ENCODE measurements around the gene LRRIQ1. TPM values are rescaled to one million over a fixed set of nuclear protein-coding genes. Genes with fewer than 3 reads are reported as not detected.

LRRIQ1 gene
- total and polyA plus RNA-seq, 2 experiments from 2014 or later = 2.0 to 6.9 TPM

DNA sequence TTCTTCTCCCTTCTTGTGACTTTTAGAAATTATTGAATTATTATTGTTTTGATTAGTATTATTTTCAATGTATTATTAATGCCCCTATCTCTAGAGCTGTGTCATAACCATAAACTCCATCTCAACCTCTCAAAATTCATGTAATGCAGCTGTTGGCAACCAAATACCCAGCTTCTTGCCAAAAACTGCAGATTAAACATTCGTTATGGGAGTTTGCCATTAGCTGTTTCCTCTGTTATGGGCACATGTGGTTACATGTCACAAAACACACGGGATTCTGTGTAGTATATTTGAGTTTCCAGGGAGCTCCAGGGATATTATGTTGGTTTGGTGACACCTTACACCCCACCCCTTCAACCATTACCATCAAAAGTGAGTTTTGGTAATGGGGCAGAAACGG is 241.0 kb downstream of the LRRIQ1 start:
- Histone ChIP-seq H3K9me3 (ENCODE audit: low read depth) (no peaks in the 10 kb centered on the region), H3K4me1 (ENCODE audit: low read depth) (no peaks in the 10 kb centered on the region), H3K4me3 (no peak overlapping the region), H3K36me3 (no peaks in the 10 kb centered on the region), H3K27ac (no peak overlapping the region), H3K27me3 (peaks cover 80% of the 10 kb centered on the region)
- TF ChIP-seq, protein P1, sequence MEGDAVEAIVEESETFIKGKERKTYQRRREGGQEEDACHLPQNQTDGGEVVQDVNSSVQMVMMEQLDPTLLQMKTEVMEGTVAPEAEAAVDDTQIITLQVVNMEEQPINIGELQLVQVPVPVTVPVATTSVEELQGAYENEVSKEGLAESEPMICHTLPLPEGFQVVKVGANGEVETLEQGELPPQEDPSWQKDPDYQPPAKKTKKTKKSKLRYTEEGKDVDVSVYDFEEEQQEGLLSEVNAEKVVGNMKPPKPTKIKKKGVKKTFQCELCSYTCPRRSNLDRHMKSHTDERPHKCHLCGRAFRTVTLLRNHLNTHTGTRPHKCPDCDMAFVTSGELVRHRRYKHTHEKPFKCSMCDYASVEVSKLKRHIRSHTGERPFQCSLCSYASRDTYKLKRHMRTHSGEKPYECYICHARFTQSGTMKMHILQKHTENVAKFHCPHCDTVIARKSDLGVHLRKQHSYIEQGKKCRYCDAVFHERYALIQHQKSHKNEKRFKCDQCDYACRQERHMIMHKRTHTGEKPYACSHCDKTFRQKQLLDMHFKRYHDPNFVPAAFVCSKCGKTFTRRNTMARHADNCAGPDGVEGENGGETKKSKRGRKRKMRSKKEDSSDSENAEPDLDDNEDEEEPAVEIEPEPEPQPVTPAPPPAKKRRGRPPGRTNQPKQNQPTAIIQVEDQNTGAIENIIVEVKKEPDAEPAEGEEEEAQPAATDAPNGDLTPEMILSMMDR (IDR thresholded peaks at IDR 0.05; ENCODE audit: low read depth, low read length) = no peak
- DNase-seq (ENCODE audit: low read depth in 1 of 2, low spot score in 1 of 2) = no peak

DNA sequence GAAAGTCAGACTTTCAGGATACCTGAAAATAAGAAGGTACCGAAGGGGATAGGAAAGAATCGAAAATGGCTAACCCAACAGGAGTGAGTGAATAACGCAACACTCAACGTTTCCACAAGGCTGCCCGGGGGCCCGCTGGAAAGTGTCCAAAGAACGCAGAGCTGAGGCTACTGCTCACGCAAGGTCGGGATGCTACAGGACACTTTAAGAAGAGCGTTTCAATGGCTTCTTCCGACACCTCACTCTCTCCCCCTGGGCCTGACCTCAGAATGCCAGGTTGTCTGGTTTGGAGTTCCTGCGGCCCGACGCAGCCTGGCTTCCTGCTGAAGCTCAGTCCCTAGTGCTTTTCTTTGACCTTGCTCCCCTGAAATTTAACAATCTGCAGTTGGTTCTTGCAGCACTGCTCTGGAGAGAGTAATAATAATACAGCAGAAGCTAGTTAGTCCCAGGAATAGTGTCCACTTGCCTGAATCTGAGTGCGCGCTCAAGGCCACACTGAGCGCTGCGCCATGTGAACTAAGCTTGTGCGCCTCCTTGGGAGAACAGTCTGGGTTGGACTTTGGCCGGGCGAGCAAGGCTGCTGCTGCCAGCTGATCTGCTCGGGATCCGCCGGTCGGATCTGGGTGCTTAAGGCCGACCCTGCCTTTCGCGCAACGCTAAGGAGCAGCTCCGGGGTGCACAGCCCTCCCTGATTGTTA is 241.9 kb downstream of the LRRIQ1 start:
- Histone ChIP-seq H3K27ac (no peak overlapping the region), H3K9me3 (ENCODE audit: low read depth) (no peaks in the 10 kb centered on the region), H3K4me3 (no peak overlapping the region), H3K36me3 (no peaks in the 10 kb centered on the region), H3K27me3 (peaks cover 71% of the 10 kb centered on the region), H3K4me1 (ENCODE audit: low read depth) (no peaks in the 10 kb centered on the region)
- TF ChIP-seq, protein P1 (IDR thresholded peaks at IDR 0.05; ENCODE audit: low read depth, low read length) = no peak
- no peak for DNase-seq (ENCODE audit: low read depth in 1 of 2, low spot score in 1 of 2)

DNA sequence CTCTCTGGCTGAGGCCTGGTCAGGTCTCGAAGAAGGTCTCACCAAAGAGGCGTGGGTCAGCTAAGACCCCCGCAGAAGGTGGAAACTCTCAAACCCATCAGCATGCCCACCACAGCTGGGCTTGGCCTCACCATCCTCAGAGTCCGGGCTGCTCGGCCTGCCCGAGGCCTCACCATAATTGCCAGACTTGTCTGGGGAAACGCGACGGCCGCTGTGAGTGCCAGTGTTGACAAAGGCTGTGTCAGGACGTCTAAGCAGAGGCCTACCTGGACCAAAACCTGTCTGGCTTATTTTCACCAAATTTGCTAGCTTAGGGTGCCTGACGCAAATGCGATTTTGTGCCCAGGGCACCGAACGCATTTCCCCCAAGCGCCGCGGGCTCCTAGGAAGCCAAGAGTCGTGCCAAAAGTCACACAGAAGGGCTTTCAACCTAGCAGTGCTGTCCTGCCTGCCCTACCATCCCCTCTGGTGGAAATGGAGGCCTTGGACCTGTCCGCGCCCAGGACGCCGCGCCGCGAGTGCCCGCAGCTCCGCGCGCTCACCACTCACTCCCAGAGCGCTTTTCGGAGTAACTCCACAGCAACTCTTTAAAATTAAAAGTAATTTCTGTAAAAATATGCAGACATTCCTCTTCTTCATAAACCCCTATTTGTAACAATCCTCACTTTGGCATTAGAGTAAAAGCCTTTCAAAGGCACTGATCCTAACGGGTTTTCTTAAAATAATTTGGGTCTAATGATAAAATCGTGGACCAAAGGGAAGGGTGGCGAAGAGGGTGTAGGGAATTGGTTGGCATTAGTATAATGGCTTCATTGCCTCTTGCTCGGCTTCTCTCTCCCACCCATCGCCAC is 242.7 kb downstream of the LRRIQ1 start:
- no peaks in the 10 kb centered on the region for H3K4me1 ChIP-seq (ENCODE audit: low read depth)
- H3K4me3 ChIP-seq = peak overlapping the region; percentile 73
- peaks cover 63% of the 10 kb centered on the region for H3K27me3 ChIP-seq
- no peak overlapping the region for H3K27ac ChIP-seq
- H3K9me3 ChIP-seq (ENCODE audit: low read depth) = no peaks in the 10 kb centered on the region
- DNase-seq (ENCODE audit: low read depth in 1 of 2, low spot score in 1 of 2) = no peak
- no peaks in the 10 kb centered on the region for H3K36me3 ChIP-seq
- TF ChIP-seq, protein P1 (IDR thresholded peaks at IDR 0.05; ENCODE audit: low read depth, low read length) = no peak

DNA sequence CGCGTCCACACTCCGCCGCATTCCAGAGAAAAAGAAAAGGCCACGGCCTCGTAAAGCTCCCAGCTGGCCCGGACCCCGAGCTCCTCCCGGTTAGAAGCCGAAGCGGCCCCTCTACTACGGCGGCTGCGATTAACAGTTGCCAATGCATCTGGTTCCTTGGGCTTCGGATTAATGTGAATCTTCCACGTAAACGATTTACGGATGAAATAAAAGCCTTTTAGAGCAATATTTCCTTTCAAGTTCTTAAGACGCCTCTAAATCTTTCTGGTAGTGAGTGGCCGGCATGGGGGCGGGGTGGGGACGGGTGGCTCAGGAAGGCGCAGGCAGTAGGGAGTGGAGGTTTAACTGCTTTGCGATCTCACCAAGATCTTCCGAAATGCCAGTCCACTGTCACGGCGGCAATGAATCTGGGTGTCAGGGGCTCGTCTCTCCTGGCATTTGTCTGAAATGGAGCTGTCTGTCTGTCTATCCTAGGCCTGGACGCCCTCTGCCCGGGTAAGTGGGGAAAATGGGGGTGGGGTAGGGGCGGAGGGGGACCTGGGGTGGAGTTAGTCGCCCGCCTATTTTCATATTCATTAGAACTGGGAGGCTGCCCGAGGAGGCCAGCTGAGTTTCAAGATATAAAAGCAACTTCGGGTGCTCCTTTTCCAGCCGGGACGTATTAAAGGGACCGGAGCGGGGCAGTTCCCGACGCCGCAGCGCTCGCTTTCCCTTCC is 243.5 kb downstream of the LRRIQ1 start:
- no peaks in the 10 kb centered on the region for H3K9me3 ChIP-seq (ENCODE audit: low read depth)
- H3K27me3 ChIP-seq = peaks cover 56% of the 10 kb centered on the region
- H3K27ac ChIP-seq = peak overlapping the region; percentile 87
- peak overlapping the region; percentile 73 for H3K4me3 ChIP-seq
- no peaks in the 10 kb centered on the region for H3K36me3 ChIP-seq
- no peaks in the 10 kb centered on the region for H3K4me1 ChIP-seq (ENCODE audit: low read depth)
- TF ChIP-seq, protein P1 (IDR thresholded peaks at IDR 0.05; ENCODE audit: low read depth, low read length) = no peak
- no peak for DNase-seq (ENCODE audit: low read depth in 1 of 2, low spot score in 1 of 2)

DNA sequence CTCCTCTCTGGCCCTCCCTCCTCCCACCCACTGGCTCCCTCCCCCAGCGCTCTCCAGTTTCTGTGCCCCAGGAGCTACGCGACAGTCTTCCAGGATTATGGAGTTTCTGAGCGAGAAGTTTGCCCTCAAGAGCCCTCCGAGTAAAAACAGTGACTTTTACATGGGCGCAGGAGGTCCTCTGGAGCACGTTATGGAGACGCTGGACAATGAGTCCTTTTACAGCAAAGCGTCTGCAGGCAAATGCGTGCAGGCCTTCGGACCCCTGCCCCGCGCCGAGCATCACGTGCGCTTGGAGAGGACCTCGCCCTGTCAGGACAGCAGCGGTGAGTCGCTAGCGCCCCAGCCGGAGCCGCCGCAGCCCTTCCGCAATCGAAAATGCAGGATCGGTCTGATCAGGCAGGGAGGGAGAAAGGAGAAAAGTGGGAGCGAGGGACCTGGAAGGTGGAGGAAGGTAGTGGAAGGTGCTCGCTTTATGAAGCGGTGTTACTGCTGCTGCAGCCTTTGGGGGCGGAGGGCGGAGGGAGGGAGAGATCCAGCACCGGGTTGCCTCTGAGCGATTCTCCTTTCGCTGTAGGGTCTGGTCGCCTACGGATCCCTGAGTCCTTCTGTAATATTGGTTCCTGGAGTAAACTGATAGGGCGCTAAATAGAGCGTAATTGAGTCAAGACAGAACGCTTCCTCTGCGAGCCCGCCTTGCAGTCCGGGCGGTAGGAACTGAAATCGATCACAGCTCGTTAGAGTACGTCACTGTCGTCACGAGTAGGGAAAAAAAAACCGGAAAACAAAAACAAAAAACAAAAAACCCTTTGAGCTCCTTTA is 244.2 kb downstream of the LRRIQ1 start, which contains the start of gene ALX1:
ALX1 (plus strand) TSS at position 56 of the 819 bp plus-strand sequence; CDS start at position 98, 42 bp downstream.
- peak within 1 kb of the TSS; percentile 87 for H3K27ac ChIP-seq
- H3K4me3 ChIP-seq = peak within 1 kb of the TSS; percentile 73
- no peaks in the 10 kb centered on the region for H3K36me3 ChIP-seq
- peak; percentile 17 to 80 for DNase-seq (ENCODE audit: low read depth in 1 of 2, low spot score in 1 of 2)
- H3K9me3 ChIP-seq (ENCODE audit: low read depth) = no peaks in the 10 kb centered on the region
- TF ChIP-seq, protein P1 (IDR thresholded peaks at IDR 0.05; ENCODE audit: low read depth, low read length) = no peak
- H3K27me3 ChIP-seq = peaks cover 48% of the 10 kb centered on the region
- no peaks in the 10 kb centered on the region for H3K4me1 ChIP-seq (ENCODE audit: low read depth)
